Epithelial cell of prostate (primary cell): Measurements from ENCODE around the gene FGF21.
"Not testable (repeated sequence)": the region's sequence is repeated elsewhere in the genome, so short reads cannot be mapped to it uniquely, and the experiment has no call there.

Experiments
- DNase-seq: peaks from one replicate; pipeline ENCODE4 v3.0.0-alpha.2; 2011; ENCODE audit warnings: low read depth, low spot score
- H3K27ac ChIP-seq: fragments of 450-650 bp; 2 replicates; pipeline ENCODE4 v1.5.1; 2017; ENCODE audit warnings: mild to moderate bottlenecking

The FGF21 gene

GRCh38 chr19:48750771-48751504 is 4.4 kb upstream of the FGF21 start:
- no peak for DNase-seq
- no peak overlapping the region for H3K27ac ChIP-seq

GRCh38 chr19:48751845-48752495 is 3.4 kb upstream of the FGF21 start:
- H3K27ac ChIP-seq, result peak overlapping the region; percentile 78
- DNase-seq, result no peak

- DNase-seq, result peak; percentile 60
- H3K27ac ChIP-seq, result peak within 1 kb of the TSS; percentile 78
Measured at GRCh38 chr19:48752496-48753365, 2.6 kb upstream of the FGF21 start, which contains the start of gene FUT1. Gene FUT1 (minus strand): TSS chr19:48752641. CDS start chr19:48751281, 1,360 bp downstream.

GRCh38 chr19:48755787-48756186 is 463 bp downstream of the FGF21 start:
- no peak overlapping the region for H3K27ac ChIP-seq
- no peak for DNase-seq

- no peak for DNase-seq
- H3K27ac ChIP-seq, result no peak overlapping the region
Measured at GRCh38 chr19:48756212-48756611, 888 bp downstream of the FGF21 start.

GRCh38 chr19:48756686-48757085 is 1.4 kb downstream of the FGF21 start:
- H3K27ac ChIP-seq, result no peak overlapping the region
- no peak for DNase-seq

- H3K27ac ChIP-seq, result no peak overlapping the region
- DNase-seq, result no peak
Measured at GRCh38 chr19:48757089-48757675, 1.9 kb downstream of the FGF21 start.

- H3K27ac ChIP-seq, result no peak overlapping the region
- DNase-seq, result no peak
Measured at GRCh38 chr19:48757741-48758144, 2.4 kb downstream of the FGF21 start.

GRCh38 chr19:48760504-48761205 is 5.3 kb downstream of the FGF21 start:
- no peak overlapping the region for H3K27ac ChIP-seq
- DNase-seq, result no peak

- not testable (repeated sequence) for H3K27ac ChIP-seq, DNase-seq
Measured at GRCh38 chr19:48765816-48766215, 10.5 kb downstream of the FGF21 start.

GRCh38 chr19:48768171-48768753 is 12.9 kb downstream of the FGF21 start:
- H3K27ac ChIP-seq, DNase-seq: not testable (repeated sequence)

- no peak for DNase-seq
- H3K27ac ChIP-seq, result peak overlapping the region; percentile 53
Measured at GRCh38 chr19:48768994-48769713, 13.8 kb downstream of the FGF21 start.

GRCh38 chr19:48770266-48770665 is 14.9 kb downstream of the FGF21 start:
- DNase-seq, result no peak
- peak overlapping the region; percentile 53 for H3K27ac ChIP-seq

GRCh38 chr19:48770734-48771472 is 15.6 kb downstream of the FGF21 start:
- H3K27ac ChIP-seq, result peak overlapping the region; percentile 53
- no peak for DNase-seq

GRCh38 chr19:48772503-48772953 is 17.2 kb downstream of the FGF21 start:
- H3K27ac ChIP-seq, result no peak overlapping the region
- DNase-seq, result no peak

- DNase-seq, result no peak
- no peak overlapping the region for H3K27ac ChIP-seq
Measured at GRCh38 chr19:48777139-48777538, 21.8 kb downstream of the FGF21 start.

GRCh38 chr19:48777720-48778119 is 22.4 kb downstream of the FGF21 start:
- no peak overlapping the region for H3K27ac ChIP-seq
- DNase-seq, result no peak

- DNase-seq, result no peak
- H3K27ac ChIP-seq, result no peak overlapping the region
Measured at GRCh38 chr19:48779636-48780035, 24.3 kb downstream of the FGF21 start.
